HepG2 (cell line): ENCODE measurements around the gene OIT3. TPM values are rescaled to one million over a fixed set of nuclear protein-coding genes. Genes with fewer than 3 reads are reported as not detected.

Experiments
- ATAC-seq: fragments of 200-7000 bp; cut with Tn5 transposase; 3 replicates; pipeline ENCODE4 v1.9.1; 2020; ENCODE audit warnings: mild to moderate bottlenecking, moderate library complexity
- BruUV-seq: library from RNA; stranded (reverse); fragments of 400-500 nt; replicated peaks from 2 replicates; lab custom pipeline; 2021; lab: Mats Ljungman, UMichigan
- CTCF ChIA-PET: fragments of 300-600 bp; formaldehyde crosslinking; extraction: SDS; loops from one replicate; lab custom pipeline; 2021; ENCODE audit warnings: low total read pairs, inconsistent platforms, low intra/inter-chr PET ratio; lab: Yijun Ruan, JAX
- POLR2A ChIA-PET: fragments of 350-600 bp; sonication (Branson Sonifier 250); formaldehyde crosslinking; loops from one replicate; lab custom pipeline; 2020; ENCODE audit warnings: antibody characterized with exemption, inconsistent platforms; lab: Yijun Ruan, JAX
- DNase-seq: peaks from one replicate; pipeline ENCODE4 v3.0.0-alpha.2; 2015; ENCODE audit warnings: low spot score
- FAIRE-seq: peaks from 3 replicates; lab custom pipeline; 2011; peaks lifted over from hg19 to GRCh38; lab: Jason Lieb, UNC
- H2AFZ ChIP-seq: one replicate; pipeline ENCODE4 v1.6.1; 2011; ENCODE audit warnings: low read length, inconsistent platforms
- H3K27ac ChIP-seq: fragments of 300-600 bp; 3 replicates; pipeline ENCODE4 v1.8.0; 2011; ENCODE audit warnings: mixed run types, mild to moderate bottlenecking, mixed read lengths, low read length, inconsistent platforms; ENCODE audit not compliant: insufficient read depth; ENCODE audit errors: extremely low read length
- H3K27me3 ChIP-seq, 2 experiments: fragments of 200-600 bp in 1 of 2; 2 replicates in 1 of 2; 3 replicates in 1 of 2; pipeline versions ENCODE4 v1.6.0 to v1.8.0; 2011; ENCODE audit warnings: low read length in 2 of 2, mild to moderate bottlenecking in 2 of 2, moderate library complexity in 2 of 2, inconsistent platforms in 1 of 2; ENCODE audit not compliant: insufficient read depth in 2 of 2, control insufficient read depth in 1 of 2
- H3K36me3 ChIP-seq, 2 experiments: fragments of 200-600 bp in 1 of 2; replicated peaks in 1 of 2; 2 replicates in 1 of 2; 3 replicates in 1 of 2; pipeline versions ENCODE4 v1.5.1 to v1.8.0; 2011; ENCODE audit warnings: low read length in 2 of 2, inconsistent platforms in 1 of 2; ENCODE audit not compliant: insufficient read depth in 2 of 2, control insufficient read depth in 1 of 2
- H3K4me1 ChIP-seq: 2 replicates; pipeline ENCODE4 v1.5.1; 2012; ENCODE audit warnings: low read length, inconsistent platforms; ENCODE audit not compliant: insufficient read depth
- H3K4me2 ChIP-seq: 2 replicates; pipeline ENCODE4 v1.6.0; 2011; ENCODE audit warnings: low read depth, low read length, inconsistent platforms
- H3K4me3 ChIP-seq, 3 experiments: fragments of 200-600 bp in 1 of 3; sonication (generic), shearing (Covaris generic) in 1 of 3; replicated peaks in 1 of 3; 2 replicates each; pipeline ENCODE4 v1.5.1; 2011 to 2016; ENCODE audit warnings: low read length in 3 of 3, inconsistent platforms in 2 of 3, low read depth in 2 of 3, mild to moderate bottlenecking in 2 of 3, control low read depth in 1 of 3, mixed read lengths in 1 of 3; ENCODE audit not compliant: insufficient read depth in 1 of 3
- H3K79me2 ChIP-seq: one replicate; pipeline ENCODE4 v1.6.1; 2011; ENCODE audit warnings: low read length, inconsistent platforms; ENCODE audit not compliant: insufficient read depth
- H3K9ac ChIP-seq: 2 replicates; pipeline ENCODE4 v1.6.0; 2011; ENCODE audit warnings: mild to moderate bottlenecking, low read depth, low read length, inconsistent platforms; ENCODE audit not compliant: insufficient read depth
- H3K9me3 ChIP-seq: 2 replicates; pipeline ENCODE4 v1.5.1; 2012; ENCODE audit warnings: mild to moderate bottlenecking, low read length
- H4K20me1 ChIP-seq: 2 replicates; pipeline ENCODE4 v1.6.0; 2011; ENCODE audit warnings: inconsistent platforms, mild to moderate bottlenecking, low read length, moderate library complexity; ENCODE audit not compliant: insufficient read depth
- BATF2 ChIP-seq: sonication (generic); formaldehyde crosslinking; IDR thresholded peaks from 2 replicates; pipeline ENCODE4 v1.8.0; 2022; ENCODE audit warnings: mild to moderate bottlenecking, missing genetic modification reagents, moderate library complexity
- FOXM1 ChIP-seq: sonication (generic); formaldehyde crosslinking; IDR thresholded peaks from 2 replicates; pipeline ENCODE4 v1.5.0; 2020; ENCODE audit warnings: missing genetic modification reagents
- GZF1 ChIP-seq: sonication (generic); formaldehyde crosslinking; IDR thresholded peaks from 2 replicates; pipeline ENCODE4 v1.5.1; 2020; ENCODE audit warnings: mild to moderate bottlenecking, missing genetic modification reagents
- KDM5B ChIP-seq: sonication (generic); formaldehyde crosslinking; IDR thresholded peaks from 2 replicates; pipeline ENCODE4 v1.4.0; 2020; ENCODE audit warnings: missing genetic modification reagents, mild to moderate bottlenecking, borderline replicate concordance
- KLF9 ChIP-seq: IDR thresholded peaks from 2 replicates; pipeline ENCODE4 v1.6.1; 2016; ENCODE audit warnings: low read depth
- PREB ChIP-seq: sonication (generic); formaldehyde crosslinking; IDR thresholded peaks from 2 replicates; pipeline ENCODE4 v1.4.0; 2020; ENCODE audit warnings: missing genetic modification reagents
- STAG1 ChIP-seq: sonication (generic); formaldehyde crosslinking; IDR thresholded peaks from 2 replicates; pipeline ENCODE4 v1.4.0; 2020; ENCODE audit warnings: missing genetic modification reagents
- UBTF ChIP-seq: sonication (generic); formaldehyde crosslinking; IDR thresholded peaks from 2 replicates; pipeline ENCODE4 v1.4.0; 2020; ENCODE audit warnings: mild to moderate bottlenecking, missing genetic modification reagents
- ZNF382 ChIP-seq: sonication (generic); formaldehyde crosslinking; IDR thresholded peaks from 2 replicates; pipeline ENCODE4 v1.5.0; 2020; ENCODE audit warnings: missing genetic modification reagents, mild to moderate bottlenecking, borderline replicate concordance
- WGBS: methylation state at CpG from one replicate; pipeline ENCODE4 v1.1.6; 2017; ENCODE audit warnings: low lambda C conversion rate; 5-methylcytosine and 5-hydroxymethylcytosine counted together
- in situ Hi-C: cut with HindIII; loops from 2 replicates; pipeline ENCODE4 v1.10.0; 2017; ENCODE audit warnings: low pct_unique_long_range_greater_than_20kb; ENCODE audit not compliant: extremely low pct_ligation_motif_present
- intact Hi-C: fragments of 100-400 bp; cut with micrococcal nuclease; formaldehyde crosslinking; loops from one replicate; pipeline ENCODE4 v1.10.0; 2022; ENCODE audit not compliant: unreplicated experiment
- polyA plus RNA-seq, 8 experiments: library from polyadenylated mRNA; depleted of rRNA in 3 of 8; stranded (reverse) in 7 of 8; unstranded in 1 of 8; fragments of >200 nt; fragmentation: Illumina TruSeq in 4 of 8; extraction: Trizol in 4 of 8; gene quantifications; 2 replicates each; pipeline versions ENCODE4 v1.2.1 to v1.2.3, GENCODE V29; 2011 to 2016; ENCODE audit warnings: low read depth in 4 of 8, missing spikeins in 1 of 8, mixed read lengths in 1 of 8; ENCODE audit not compliant: insufficient read depth in 1 of 8
- total RNA-seq, 5 experiments: library from RNA; depleted of rRNA; stranded (reverse); fragments of >200 nt; fragmentation: Illumina TruSeq; extraction: Trizol; gene quantifications; 2 replicates each; pipeline ENCODE4 v1.2.3, GENCODE V29; 2016; ENCODE audit warnings: low read depth in 1 of 5
- TF ChIP-seq, protein P1 (sequence below): sonication (generic); formaldehyde crosslinking; IDR thresholded peaks from 2 replicates; pipeline ENCODE4 v1.4.0; 2020; ENCODE audit warnings: missing genetic modification reagents

Gene OIT3
- total and polyA plus RNA-seq, 2 of the 13 experiments (the other 11 are each of a cell fraction or from before 2014, with no cell fraction given) = not detected

GRCh38 chr10:72925951-72926465, 32.5 kb downstream of the OIT3 start (continued):
- TF ChIP-seq UBTF (CRISPR knock-in tag) (no peak), BATF2 (CRISPR knock-in tag) (no peak), FOXM1 (CRISPR knock-in tag) (no peak), GZF1 (CRISPR knock-in tag) (no peak), ZNF382 (no peak), PREB (CRISPR knock-in tag) (no peak), KDM5B (no peak)

DNA sequence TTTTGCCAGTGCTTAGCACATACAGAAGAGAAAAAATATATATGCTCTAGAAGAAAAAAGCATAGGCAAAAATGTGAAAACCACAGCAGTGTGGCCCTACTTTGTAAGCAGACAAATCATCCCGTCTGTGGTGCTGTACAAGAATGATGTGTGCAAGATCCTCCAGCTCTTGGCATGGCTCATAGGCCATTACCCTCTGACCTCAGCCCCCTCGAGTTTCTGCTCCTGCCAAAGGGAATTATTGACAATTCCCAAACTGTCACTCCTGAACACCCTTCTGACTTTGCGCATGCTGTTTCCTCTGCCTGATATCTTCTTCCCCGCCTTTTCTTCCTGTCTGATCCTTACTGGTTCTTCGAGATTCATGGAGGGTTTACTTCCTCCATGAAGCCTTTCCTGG, 33.9 kb downstream of the OIT3 start:
- Histone ChIP-seq H3K79me2 (no peaks in the 10 kb centered on the region), H3K9me3 (no peaks in the 10 kb centered on the region), H2AFZ (no peak overlapping the region), H3K9ac (no peak overlapping the region), H4K20me1 (no peaks in the 10 kb centered on the region), H3K36me3 (0 out of 5 replicates have a peak, but pooled peaks cover 0 to 3% of the 10 kb centered on the region in 2 experiments), H3K4me2 (no peak overlapping the region), H3K4me1 (peaks cover 16% of the 10 kb centered on the region), H3K27ac (no peak overlapping the region), H3K4me3 (no peak overlapping the region), H3K27me3 (no peaks in the 10 kb centered on the region)
- BruUV-seq = no TSS peak
- ChIA-PET CTCF (no interaction called here), POLR2A (no interaction called here)
- WGBS = 35% methylated on average over 5 of the region's 5 CpGs
- intact Hi-C loops (no loop called here), in situ Hi-C loops (no loop called here)
- ATAC-seq (no peak), DNase-seq (no peak), FAIRE-seq (no peak)
- TF ChIP-seq KLF9 (CRISPR knock-in tag) (no peak), STAG1 (CRISPR knock-in tag) (no peak)
- TF ChIP-seq, protein P1, sequence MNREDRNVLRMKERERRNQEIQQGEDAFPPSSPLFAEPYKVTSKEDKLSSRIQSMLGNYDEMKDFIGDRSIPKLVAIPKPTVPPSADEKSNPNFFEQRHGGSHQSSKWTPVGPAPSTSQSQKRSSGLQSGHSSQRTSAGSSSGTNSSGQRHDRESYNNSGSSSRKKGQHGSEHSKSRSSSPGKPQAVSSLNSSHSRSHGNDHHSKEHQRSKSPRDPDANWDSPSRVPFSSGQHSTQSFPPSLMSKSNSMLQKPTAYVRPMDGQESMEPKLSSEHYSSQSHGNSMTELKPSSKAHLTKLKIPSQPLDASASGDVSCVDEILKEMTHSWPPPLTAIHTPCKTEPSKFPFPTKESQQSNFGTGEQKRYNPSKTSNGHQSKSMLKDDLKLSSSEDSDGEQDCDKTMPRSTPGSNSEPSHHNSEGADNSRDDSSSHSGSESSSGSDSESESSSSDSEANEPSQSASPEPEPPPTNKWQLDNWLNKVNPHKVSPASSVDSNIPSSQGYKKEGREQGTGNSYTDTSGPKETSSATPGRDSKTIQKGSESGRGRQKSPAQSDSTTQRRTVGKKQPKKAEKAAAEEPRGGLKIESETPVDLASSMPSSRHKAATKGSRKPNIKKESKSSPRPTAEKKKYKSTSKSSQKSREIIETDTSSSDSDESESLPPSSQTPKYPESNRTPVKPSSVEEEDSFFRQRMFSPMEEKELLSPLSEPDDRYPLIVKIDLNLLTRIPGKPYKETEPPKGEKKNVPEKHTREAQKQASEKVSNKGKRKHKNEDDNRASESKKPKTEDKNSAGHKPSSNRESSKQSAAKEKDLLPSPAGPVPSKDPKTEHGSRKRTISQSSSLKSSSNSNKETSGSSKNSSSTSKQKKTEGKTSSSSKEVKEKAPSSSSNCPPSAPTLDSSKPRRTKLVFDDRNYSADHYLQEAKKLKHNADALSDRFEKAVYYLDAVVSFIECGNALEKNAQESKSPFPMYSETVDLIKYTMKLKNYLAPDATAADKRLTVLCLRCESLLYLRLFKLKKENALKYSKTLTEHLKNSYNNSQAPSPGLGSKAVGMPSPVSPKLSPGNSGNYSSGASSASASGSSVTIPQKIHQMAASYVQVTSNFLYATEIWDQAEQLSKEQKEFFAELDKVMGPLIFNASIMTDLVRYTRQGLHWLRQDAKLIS (CRISPR knock-in tag) = no peak
